Ovary (tissue), 3 donors: ENCODE results near the gene TPRG1L.

Experiments used
- EP300 ChIP-seq: sonication (generic); formaldehyde crosslinking; IDR thresholded peaks from one replicate; pipeline ENCODE4 v1.6.1; 2017; ENCODE audit warnings: antibody characterized with exemption
- TF ChIP-seq, protein P1 (sequence below), 3 donors: fragments of 450-650 bp in 2 of 3; fragments of 200-600 bp in 1 of 3; IDR thresholded peaks; one replicate each; pipeline versions ENCODE4 v1.5.1 to v1.8.0; 2016 to 2022; ENCODE audit warnings: antibody characterized with exemption in 3 of 3, mild to moderate bottlenecking in 1 of 3
- donor health status: DM: no; HTN: no; CAD: no.

- TF ChIP-seq, protein P1, sequence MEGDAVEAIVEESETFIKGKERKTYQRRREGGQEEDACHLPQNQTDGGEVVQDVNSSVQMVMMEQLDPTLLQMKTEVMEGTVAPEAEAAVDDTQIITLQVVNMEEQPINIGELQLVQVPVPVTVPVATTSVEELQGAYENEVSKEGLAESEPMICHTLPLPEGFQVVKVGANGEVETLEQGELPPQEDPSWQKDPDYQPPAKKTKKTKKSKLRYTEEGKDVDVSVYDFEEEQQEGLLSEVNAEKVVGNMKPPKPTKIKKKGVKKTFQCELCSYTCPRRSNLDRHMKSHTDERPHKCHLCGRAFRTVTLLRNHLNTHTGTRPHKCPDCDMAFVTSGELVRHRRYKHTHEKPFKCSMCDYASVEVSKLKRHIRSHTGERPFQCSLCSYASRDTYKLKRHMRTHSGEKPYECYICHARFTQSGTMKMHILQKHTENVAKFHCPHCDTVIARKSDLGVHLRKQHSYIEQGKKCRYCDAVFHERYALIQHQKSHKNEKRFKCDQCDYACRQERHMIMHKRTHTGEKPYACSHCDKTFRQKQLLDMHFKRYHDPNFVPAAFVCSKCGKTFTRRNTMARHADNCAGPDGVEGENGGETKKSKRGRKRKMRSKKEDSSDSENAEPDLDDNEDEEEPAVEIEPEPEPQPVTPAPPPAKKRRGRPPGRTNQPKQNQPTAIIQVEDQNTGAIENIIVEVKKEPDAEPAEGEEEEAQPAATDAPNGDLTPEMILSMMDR (IDR thresholded peaks at IDR 0.05): no peak
- TF ChIP-seq EP300: no peak
These were observed 1.2 kb upstream of the TPRG1L start for GRCh38 chr1:3623441-3624199.
